Activated B cell treated with CpG ODN at 0.5 μM for 24 hours (primary cell): Measurements from ENCODE around the gene RBM20. TPM values are rescaled to one million over a fixed set of nuclear protein-coding genes. Genes with fewer than 3 reads are reported as not detected.

Experiments used
- ATAC-seq: fragments of 200-7000 bp; cut with Tn5 transposase; one replicate; pipeline ENCODE4 v1.10.0; 2021; ENCODE audit warnings: low read depth, mild to moderate bottlenecking, moderate library complexity
- CTCF ChIA-PET: fragments of 350-600 bp; sonication (Branson Sonifier 250); formaldehyde crosslinking; loops from one replicate; lab custom pipeline; 2021; ENCODE audit warnings: antibody characterized with exemption; lab: Charles Lee
- POLR2A ChIA-PET: fragments of 350-600 bp; sonication (Branson Sonifier 250); formaldehyde crosslinking; loops from one replicate; lab custom pipeline; 2021; ENCODE audit warnings: antibody characterized with exemption; lab: Charles Lee
- DNase-seq: peaks from one replicate; pipeline ENCODE4 v3.0.0; 2022
- H3K27ac Mint-ChIP-seq: one replicate; pipeline ENCODE4 v1.8.0; 2020; ENCODE audit warnings: mixed read lengths
- H3K27me3 Mint-ChIP-seq: one replicate; pipeline ENCODE4 v1.8.0; 2021; ENCODE audit warnings: mixed read lengths
- H3K36me3 Mint-ChIP-seq: one replicate; pipeline ENCODE4 v1.8.0; 2021; ENCODE audit warnings: low read depth, mixed read lengths
- H3K4me1 Mint-ChIP-seq: one replicate; pipeline ENCODE4 v1.8.0; 2021; ENCODE audit warnings: mixed read lengths
- H3K4me3 Mint-ChIP-seq: one replicate; pipeline ENCODE4 v1.8.0; 2020; ENCODE audit warnings: mild to moderate bottlenecking, mixed read lengths
- H3K9me3 Mint-ChIP-seq: one replicate; pipeline ENCODE4 v1.8.0; 2020; ENCODE audit warnings: mixed read lengths
- intact Hi-C: fragments of 100-400 bp; cut with micrococcal nuclease; formaldehyde crosslinking; loops from one replicate; pipeline ENCODE4 v1.15.1; 2024
- total RNA-seq: library from RNA; stranded (reverse); gene quantifications from 2 replicates; pipeline ENCODE4 v1.2.3, GENCODE V29; 2022
- TF ChIP-seq, protein P1 (sequence below): fragments of 200-600 bp; IDR thresholded peaks from one replicate; pipeline ENCODE4 v1.8.0; 2022; ENCODE audit warnings: antibody characterized with exemption, mild to moderate bottlenecking

The RBM20 gene
- total RNA-seq, 1 donor from 2014 or later, result 0.02 TPM

- intact Hi-C loops, result no loop called here
- Mint-ChIP-seq H3K4me3 (no peak overlapping the region), H3K4me1 (peaks cover 15% of the 10 kb centered on the region), H3K9me3 (no peaks in the 10 kb centered on the region), H3K27me3 (peaks cover 5% of the 10 kb centered on the region), H3K27ac (no peak overlapping the region), H3K36me3 (no peaks in the 10 kb centered on the region)
- DNase-seq (no peak), ATAC-seq (no peak)
- TF ChIP-seq, protein P1, sequence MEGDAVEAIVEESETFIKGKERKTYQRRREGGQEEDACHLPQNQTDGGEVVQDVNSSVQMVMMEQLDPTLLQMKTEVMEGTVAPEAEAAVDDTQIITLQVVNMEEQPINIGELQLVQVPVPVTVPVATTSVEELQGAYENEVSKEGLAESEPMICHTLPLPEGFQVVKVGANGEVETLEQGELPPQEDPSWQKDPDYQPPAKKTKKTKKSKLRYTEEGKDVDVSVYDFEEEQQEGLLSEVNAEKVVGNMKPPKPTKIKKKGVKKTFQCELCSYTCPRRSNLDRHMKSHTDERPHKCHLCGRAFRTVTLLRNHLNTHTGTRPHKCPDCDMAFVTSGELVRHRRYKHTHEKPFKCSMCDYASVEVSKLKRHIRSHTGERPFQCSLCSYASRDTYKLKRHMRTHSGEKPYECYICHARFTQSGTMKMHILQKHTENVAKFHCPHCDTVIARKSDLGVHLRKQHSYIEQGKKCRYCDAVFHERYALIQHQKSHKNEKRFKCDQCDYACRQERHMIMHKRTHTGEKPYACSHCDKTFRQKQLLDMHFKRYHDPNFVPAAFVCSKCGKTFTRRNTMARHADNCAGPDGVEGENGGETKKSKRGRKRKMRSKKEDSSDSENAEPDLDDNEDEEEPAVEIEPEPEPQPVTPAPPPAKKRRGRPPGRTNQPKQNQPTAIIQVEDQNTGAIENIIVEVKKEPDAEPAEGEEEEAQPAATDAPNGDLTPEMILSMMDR, result no peak
- POLR2A ChIA-PET, result no interaction called here
- CTCF ChIA-PET, result no interaction called here
Measured at GRCh38 chr10:110714356-110714755, 70.2 kb downstream of the RBM20 start.

GRCh38 chr10:110717781-110718589, 73.8 kb downstream of the RBM20 start:
- H3K4me1 Mint-ChIP-seq, result peaks cover 24% of the 10 kb centered on the region
- H3K27ac Mint-ChIP-seq, result peak overlapping the region; percentile 24
- no peaks in the 10 kb centered on the region for H3K36me3 Mint-ChIP-seq
- ChIA-PET POLR2A (no interaction called here), CTCF (no interaction called here)
- intact Hi-C loops, result no loop called here
- TF ChIP-seq, protein P1, result no peak
- peak; percentile 66 for ATAC-seq
- H3K4me3 Mint-ChIP-seq, result no peak overlapping the region
- peaks cover 2% of the 10 kb centered on the region for H3K27me3 Mint-ChIP-seq
- no peaks in the 10 kb centered on the region for H3K9me3 Mint-ChIP-seq
- DNase-seq, result no peak

DNA sequence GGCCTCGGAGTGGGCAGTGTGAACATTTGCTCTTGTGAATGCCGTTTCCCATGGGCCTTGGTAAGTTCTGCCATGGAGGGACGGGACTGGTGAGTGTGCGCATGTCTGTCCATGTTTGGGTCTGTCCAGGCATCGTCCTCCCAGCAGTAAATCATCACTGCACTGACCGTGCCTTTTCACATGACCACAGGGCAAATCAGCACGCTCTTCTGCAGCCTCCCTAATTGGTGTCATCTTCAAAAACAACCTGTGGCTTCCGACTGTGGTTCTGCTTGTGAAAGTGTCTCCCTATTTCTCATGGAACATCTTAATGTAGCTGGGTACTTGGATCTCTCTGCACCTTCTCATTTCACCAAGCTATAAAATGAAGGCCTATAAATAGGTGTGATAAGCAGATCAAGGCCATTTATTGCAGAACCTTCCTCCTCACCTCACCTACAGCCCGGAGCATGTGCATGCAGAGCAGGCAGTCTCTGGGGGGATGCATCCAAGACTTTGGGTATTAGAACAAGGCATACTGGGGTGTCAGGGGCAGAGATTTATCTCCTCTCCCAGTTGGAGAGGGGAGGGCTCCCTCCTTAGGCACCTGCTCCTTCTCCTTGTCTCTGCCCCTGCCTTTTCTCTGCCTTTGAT, 77.4 kb downstream of the RBM20 start:
- Mint-ChIP-seq H3K27me3 (peaks cover 2% of the 10 kb centered on the region), H3K4me3 (no peak overlapping the region), H3K36me3 (peaks cover 3% of the 10 kb centered on the region), H3K9me3 (no peaks in the 10 kb centered on the region), H3K27ac (no peak overlapping the region), H3K4me1 (peaks cover 53% of the 10 kb centered on the region)
- no peak for DNase-seq
- TF ChIP-seq, protein P1, result no peak
- no peak for ATAC-seq
- intact Hi-C loops, result loop anchor here (2.0 to 5.0 kb wide), 2 partner anchors 49 to 109 kb away; no protein-coding TSS in a partner anchor
- POLR2A ChIA-PET, result no interaction called here
- CTCF ChIA-PET, result no interaction called here

DNA sequence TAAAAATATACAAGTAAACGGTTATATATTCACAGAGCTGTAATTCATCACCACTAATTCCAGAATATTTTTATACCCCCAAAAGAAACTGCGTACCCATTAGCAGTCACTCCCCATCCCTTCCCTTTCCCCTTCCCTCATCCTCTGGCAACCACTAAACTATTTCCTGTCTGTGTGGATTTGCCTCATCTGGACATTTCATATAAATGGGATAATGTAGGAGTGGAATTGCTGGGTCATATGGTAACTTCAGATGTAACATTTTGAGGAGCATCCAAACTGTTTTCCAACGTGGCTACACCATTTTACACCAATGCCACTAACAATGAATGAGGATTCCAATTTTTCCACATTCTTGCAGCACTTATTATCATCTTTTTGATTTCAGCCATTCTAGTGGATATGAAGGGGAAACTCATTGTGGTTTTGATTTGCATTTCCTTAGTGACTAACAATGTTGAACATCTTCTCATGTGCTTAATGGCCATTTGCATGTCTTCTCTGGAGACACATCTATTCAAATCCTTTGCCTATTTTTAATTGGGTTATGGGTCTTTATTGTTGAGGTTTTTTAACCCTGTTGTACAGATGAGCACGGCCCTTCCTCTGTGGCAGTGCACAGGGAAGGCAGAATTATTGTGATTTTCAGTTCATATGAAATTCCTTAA, 79.2 kb downstream of the RBM20 start:
- ChIA-PET POLR2A (interaction anchor here (0.6 kb wide), 1 partner anchor 63 kb away, joined by 3 read pairs; no protein-coding TSS in a partner anchor), CTCF (no interaction called here)
- intact Hi-C loops, result loop anchor here (2.0 to 5.0 kb wide), 2 partner anchors 51 to 111 kb away; no protein-coding TSS in a partner anchor
- H3K4me3 Mint-ChIP-seq, result peak overlapping the region; percentile 64
- peaks cover 45% of the 10 kb centered on the region for H3K4me1 Mint-ChIP-seq
- no peaks in the 10 kb centered on the region for H3K9me3 Mint-ChIP-seq
- peaks cover 2% of the 10 kb centered on the region for H3K27me3 Mint-ChIP-seq
- DNase-seq (no peak), ATAC-seq (peak; percentile 78)
- peaks cover 3% of the 10 kb centered on the region for H3K36me3 Mint-ChIP-seq
- peak overlapping the region; percentile 73 for H3K27ac Mint-ChIP-seq
- TF ChIP-seq, protein P1, result no peak
